H9 (cell line): ENCODE results near the gene PLXNC1. TPM values are rescaled to one million over a fixed set of nuclear protein-coding genes. Genes with fewer than 3 reads are reported as not detected.

Experiments used
- DNase-seq: peaks from one replicate; pipeline ENCODE4 v3.0.0-alpha.2; 2017
- H2AFZ ChIP-seq: one replicate; pipeline ENCODE4 v1.6.1; 2013; ENCODE audit warnings: mild to moderate bottlenecking, low read length, control low read depth, moderate library complexity
- H2AK5ac ChIP-seq: 2 replicates; pipeline ENCODE4 v1.6.1; 2013; ENCODE audit warnings: low read length, control low read depth, mixed read lengths; ENCODE audit not compliant: insufficient read length
- H2BK120ac ChIP-seq: one replicate; pipeline ENCODE4 v1.6.1; 2013; ENCODE audit warnings: low read depth, mild to moderate bottlenecking, low read length, control low read depth, inconsistent platforms; ENCODE audit not compliant: poor library complexity, severe bottlenecking
- H2BK12ac ChIP-seq: 2 replicates; pipeline ENCODE4 v1.6.1; 2013; ENCODE audit warnings: low read length, control low read depth, mixed read lengths, low read depth; ENCODE audit not compliant: insufficient read length
- H2BK15ac ChIP-seq: 2 replicates; pipeline ENCODE4 v1.6.1; 2013; ENCODE audit warnings: low read depth, low read length, control low read depth
- H2BK20ac ChIP-seq: one replicate; pipeline ENCODE4 v1.6.1; 2013; ENCODE audit warnings: low read depth, mild to moderate bottlenecking, low read length, control low read depth, inconsistent platforms; ENCODE audit not compliant: poor library complexity, severe bottlenecking
- H2BK5ac ChIP-seq: 2 replicates; pipeline ENCODE4 v1.6.1; 2013; ENCODE audit warnings: low read length, control low read depth, mixed read lengths; ENCODE audit not compliant: insufficient read length
- H3K14ac ChIP-seq: 2 replicates; pipeline ENCODE4 v1.6.1; 2013; ENCODE audit warnings: low read length, control low read depth; ENCODE audit not compliant: insufficient read depth
- H3K18ac ChIP-seq: 2 replicates; pipeline ENCODE4 v1.6.1; 2013; ENCODE audit warnings: low read depth, mild to moderate bottlenecking, mixed read lengths, low read length, control low read depth; ENCODE audit not compliant: insufficient read length
- H3K23ac ChIP-seq: 2 replicates; pipeline ENCODE4 v1.6.1; 2013; ENCODE audit warnings: low read length, control low read depth, mixed read lengths, low read depth; ENCODE audit not compliant: insufficient read length
- H3K23me2 ChIP-seq: 2 replicates; pipeline ENCODE4 v1.6.1; 2013; ENCODE audit warnings: low read depth, mild to moderate bottlenecking, mixed read lengths, low read length, control low read depth; ENCODE audit not compliant: insufficient read length, poor library complexity, severe bottlenecking
- H3K27ac ChIP-seq: 2 replicates; pipeline ENCODE4 v1.5.1; 2013; ENCODE audit warnings: low read length, control low read depth, mixed read lengths, low read depth; ENCODE audit not compliant: insufficient read length
- H3K27me3 ChIP-seq: 2 replicates; pipeline ENCODE4 v1.6.1; 2013; ENCODE audit warnings: low read length, control low read depth, inconsistent platforms; ENCODE audit not compliant: insufficient read depth
- H3K4ac ChIP-seq: 2 replicates; pipeline ENCODE4 v1.6.1; 2013; ENCODE audit warnings: low read depth, mild to moderate bottlenecking, control low read depth, inconsistent platforms, low read length, moderate library complexity
- H3K4me1 ChIP-seq: 2 replicates; pipeline ENCODE4 v1.6.1; 2013; ENCODE audit warnings: low read length, control low read depth, inconsistent platforms; ENCODE audit not compliant: insufficient read depth
- H3K4me2 ChIP-seq: 2 replicates; pipeline ENCODE4 v1.6.1; 2013; ENCODE audit warnings: low read length, control low read depth, mixed read lengths; ENCODE audit not compliant: insufficient read length, insufficient read depth
- H3K56ac ChIP-seq: 2 replicates; pipeline ENCODE4 v1.6.1; 2013; ENCODE audit warnings: low read depth, mild to moderate bottlenecking, mixed read lengths, low read length, control low read depth; ENCODE audit not compliant: insufficient read length
- H3K79me1 ChIP-seq: 2 replicates; pipeline ENCODE4 v1.6.1; 2013; ENCODE audit warnings: low read depth, mild to moderate bottlenecking, moderate library complexity, low read length, control low read depth, inconsistent platforms; ENCODE audit not compliant: insufficient read depth, poor library complexity, severe bottlenecking
- H3K79me2 ChIP-seq: 2 replicates; pipeline ENCODE4 v1.6.1; 2013; ENCODE audit warnings: low read length, control low read depth, inconsistent platforms; ENCODE audit not compliant: insufficient read depth
- H3K9ac ChIP-seq: 2 replicates; pipeline ENCODE4 v1.6.1; 2013; ENCODE audit warnings: low read length, control low read depth, mixed read lengths; ENCODE audit not compliant: insufficient read length; ENCODE audit errors: extremely low read depth
- H3K9me3 ChIP-seq: one replicate; pipeline ENCODE4 v1.6.1; 2013; ENCODE audit warnings: low read depth, low read length, inconsistent platforms; ENCODE audit not compliant: control insufficient read depth
- H3T11ph ChIP-seq: one replicate; pipeline ENCODE4 v1.6.1; 2013; ENCODE audit warnings: mild to moderate bottlenecking, low read length, control low read depth, inconsistent platforms
- H4K20me1 ChIP-seq: one replicate; pipeline ENCODE4 v1.6.1; 2013; ENCODE audit not compliant: control insufficient read depth, insufficient read length, insufficient read depth
- H4K5ac ChIP-seq: 2 replicates; pipeline ENCODE4 v1.6.1; 2013; ENCODE audit warnings: low read depth, mild to moderate bottlenecking, mixed read lengths, low read length, control low read depth; ENCODE audit not compliant: insufficient read length
- H4K8ac ChIP-seq: replicated peaks from 2 replicates; pipeline ENCODE4 v1.6.1; 2013; ENCODE audit warnings: low read length, control low read depth, mixed read lengths, low read depth; ENCODE audit not compliant: insufficient read length
- H4K91ac ChIP-seq: 2 replicates; pipeline ENCODE4 v1.6.1; 2013; ENCODE audit warnings: low read depth, mild to moderate bottlenecking, moderate library complexity, mixed read lengths, low read length, control low read depth; ENCODE audit not compliant: insufficient read length
- H3K27ac Mint-ChIP-seq, 3 experiments: 2 replicates in 2 of 3; 3 replicates in 1 of 3; pipeline ENCODE4 v1.8.0; 2020 to 2021; ENCODE audit warnings: mixed read lengths in 3 of 3, mild to moderate bottlenecking in 1 of 3, moderate library complexity in 1 of 3
- H3K27me3 Mint-ChIP-seq: 2 replicates; pipeline ENCODE4 v1.8.0; 2021; ENCODE audit warnings: low read depth, mild to moderate bottlenecking, moderate library complexity, mixed read lengths
- H3K36me3 Mint-ChIP-seq, 3 experiments: 2 replicates in 2 of 3; 3 replicates in 1 of 3; pipeline ENCODE4 v1.8.0; 2020 to 2021; ENCODE audit warnings: low read depth in 3 of 3, mixed read lengths in 3 of 3; ENCODE audit not compliant: insufficient read depth in 1 of 3
- H3K4me1 Mint-ChIP-seq, 2 experiments: 2 replicates each; pipeline ENCODE4 v1.8.0; 2020; ENCODE audit warnings: mixed read lengths in 2 of 2
- H3K4me3 Mint-ChIP-seq, 2 experiments: 2 replicates in 1 of 2; 3 replicates in 1 of 2; pipeline ENCODE4 v1.8.0; 2020 to 2021; ENCODE audit warnings: mild to moderate bottlenecking in 2 of 2, mixed read lengths in 2 of 2, moderate library complexity in 1 of 2
- H3K9me3 Mint-ChIP-seq, 2 experiments: 2 replicates in 1 of 2; 3 replicates in 1 of 2; pipeline ENCODE4 v1.8.0; 2020; ENCODE audit warnings: mild to moderate bottlenecking in 2 of 2, mixed read lengths in 2 of 2, moderate library complexity in 1 of 2
- CTCF ChIP-seq: fragments of 200-600 bp; sonication (generic); conservative IDR thresholded peaks from 3 replicates; pipeline ENCODE4 v1.8.0; 2021; ENCODE audit warnings: antibody characterized with exemption, mild to moderate bottlenecking
- WGBS: extraction: QIAGEN DNeasy Blood & Tissue Kit; methylation state at CpG from one replicate; pipeline ENCODE4 v1.1.7; 2013; ENCODE audit warnings: missing lambda C conversion rate, low lambda C conversion rate, mixed read lengths; ENCODE audit not compliant: insufficient read length; ENCODE audit errors: extremely low coverage; 5-methylcytosine and 5-hydroxymethylcytosine counted together
- total RNA-seq: library from RNA; stranded (reverse); gene quantifications from 2 replicates; pipeline ENCODE4 v1.2.1, GENCODE V29; 2021

Gene PLXNC1
- total RNA-seq, 1 experiment from 2014 or later = 1.2 TPM

GRCh38 chr12:94169966-94170689, 21.8 kb downstream of the PLXNC1 start:
- Histone ChIP-seq H4K20me1 (no peaks in the 10 kb centered on the region), H3K79me1 (no peaks in the 10 kb centered on the region), H4K8ac (no peak overlapping the region), H3K18ac (no peak overlapping the region), H3K14ac (no peak overlapping the region), H3K9ac (no peak overlapping the region), H3K4me2 (no peak overlapping the region), H2BK20ac (no peak overlapping the region), H3K9me3 (no peaks in the 10 kb centered on the region), H4K5ac (no peak overlapping the region), H3K27me3 (peaks cover 86% of the 10 kb centered on the region), H4K91ac (no peak overlapping the region), H3K27ac (no peak overlapping the region), H3K23ac (no peak overlapping the region), H2BK12ac (no peak overlapping the region), H2BK15ac (no peak overlapping the region), H3K56ac (no peak overlapping the region), H3T11ph (no peak overlapping the region), H2AFZ (no peak overlapping the region), H3K4ac (no peak overlapping the region), H2BK5ac (no peak overlapping the region), H2BK120ac (no peak overlapping the region), H3K79me2 (no peaks in the 10 kb centered on the region), H2AK5ac (no peak overlapping the region), H3K4me1 (peaks cover 3% of the 10 kb centered on the region; the same call in 1 of the 2 replicates), H3K23me2 (no peaks in the 10 kb centered on the region)
- Mint-ChIP-seq H3K9me3 (peaks cover 0 to 14% of the 10 kb centered on the region in 2 experiments; a peak in 1 of 5 replicates), H3K4me3 (no peak overlapping the region; a peak in 1 of 5 replicates), H3K27me3 (peaks cover 100% of the 10 kb centered on the region), H3K4me1 (peaks cover 30 to 41% of the 10 kb centered on the region in 2 experiments), H3K27ac (peak overlapping the region in 2 of 3 experiments; percentile 10 to 26; a peak in 1 of 7 replicates), H3K36me3 (no peaks in the 10 kb centered on the region; a peak in 1 of 7 replicates)
- no CpG with 5 or more reads among the region's 6 CpGs for WGBS
- no peak for DNase-seq
- TF ChIP-seq CTCF = no peak
